Measurements from ENCODE around the gene C1orf141.

Gene C1orf141

GRCh38 chr1:67134695-67135094, at the start of gene C1orf141:
Gene C1orf141, minus strand, starts transcription at chr1:67134970. Its CDS starts 7,730 bp downstream, at chr1:67127240.
- DNase-seq (ENCODE audit: extremely low spot score) = no peak
- TF ChIP-seq ARNT (IDR thresholded peaks at IDR 0.05) = no peak
- no peak for TF ChIP-seq FOXA1 (IDR thresholded peaks at IDR 0.05)
- ChIA-PET CTCF (interaction anchor here (1.0 kb wide), 1 partner anchor 13 kb away, joined by 3 read pairs; no protein-coding TSS in a partner anchor), POLR2A (no interaction called here)

- TF ChIP-seq CTBP1 (IDR thresholded peaks at IDR 0.05; ENCODE audit: borderline replicate concordance) = no peak
- POLR2A ChIA-PET = no interaction called here
- CTCF ChIA-PET = no interaction called here
- DNase-seq (ENCODE audit: extremely low spot score) = no peak
These were observed 40.8 kb upstream of the C1orf141 start for GRCh38 chr1:67175530-67176087.

- TF ChIP-seq ZNF384 (IDR thresholded peaks at IDR 0.05) = no peak
- peak; percentile 31; the same call in 1 of the 2 replicates for TF ChIP-seq PKNOX1 (IDR thresholded peaks at IDR 0.05)
- no peak for DNase-seq (ENCODE audit: extremely low spot score)
- ChIA-PET POLR2A (no interaction called here), CTCF (no interaction called here)
These were observed 40.0 kb upstream of the C1orf141 start for GRCh38 chr1:67174716-67175284.

DNA sequence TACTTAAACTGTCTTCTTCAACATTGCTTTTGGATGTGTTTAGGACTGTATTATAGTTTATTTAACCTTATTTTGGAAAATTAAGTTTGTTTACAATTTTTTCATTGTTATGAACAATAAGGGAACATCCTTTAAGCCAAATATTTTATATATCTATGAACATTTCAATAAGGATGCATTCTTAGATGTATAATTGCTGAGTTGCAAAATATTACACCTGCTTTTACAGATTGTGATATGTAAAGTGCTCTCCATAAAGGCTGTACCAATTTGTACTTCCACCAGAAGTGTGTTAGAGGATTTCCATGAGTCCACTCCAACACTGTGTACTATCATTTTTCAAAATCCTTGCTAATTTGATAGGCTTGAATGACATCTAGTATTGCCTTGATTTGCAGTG, 39.2 kb upstream of the C1orf141 start:
- ChIA-PET CTCF (no interaction called here), POLR2A (no interaction called here)
- TF ChIP-seq PKNOX1 (IDR thresholded peaks at IDR 0.05) (no peak), ELF4 (IDR thresholded peaks at IDR 0.05) (no peak), BHLHE40 (IDR thresholded peaks at IDR 0.05; ENCODE audit: borderline replicate concordance) (no peak), ARNT (IDR thresholded peaks at IDR 0.05) (no peak), FOXM1 (IDR thresholded peaks at IDR 0.05; ENCODE audit: borderline replicate concordance) (no peak), HDGF (IDR thresholded peaks at IDR 0.05; ENCODE audit: borderline replicate concordance) (no peak), SUZ12 (IDR thresholded peaks at IDR 0.05) (no peak)
- no peak for DNase-seq (ENCODE audit: extremely low spot score)

DNA sequence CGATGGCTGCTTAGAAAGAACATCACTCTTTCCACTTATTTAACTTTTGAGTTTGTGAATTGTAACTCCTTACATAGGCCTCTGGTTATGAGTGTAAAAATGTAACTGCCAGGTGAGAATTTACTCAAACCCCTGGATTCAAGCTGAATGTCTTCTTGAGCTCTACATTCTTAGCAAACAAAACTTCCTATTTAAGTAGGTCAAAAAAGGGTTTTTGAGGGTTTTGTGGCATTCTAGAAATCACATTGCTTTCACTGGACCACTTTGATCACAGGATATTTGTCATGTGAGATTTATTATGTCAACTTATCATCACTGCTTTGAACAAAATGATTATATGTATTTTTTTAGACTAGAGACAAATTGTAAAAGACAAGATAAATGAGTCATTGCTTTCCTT, 37.2 kb upstream of the C1orf141 start:
- TF ChIP-seq ZNF384 (IDR thresholded peaks at IDR 0.05) (no peak), LEF1 (IDR thresholded peaks at IDR 0.05; ENCODE audit: borderline replicate concordance) (no peak), SP1 (IDR thresholded peaks at IDR 0.05) (no peak), FOXK2 (IDR thresholded peaks at IDR 0.05) (no peak), HDGF (IDR thresholded peaks at IDR 0.05; ENCODE audit: borderline replicate concordance) (no peak), NFRKB (IDR thresholded peaks at IDR 0.05) (no peak), TARDBP (IDR thresholded peaks at IDR 0.05) (no peak), PKNOX1 (IDR thresholded peaks at IDR 0.05) (no peak), L3MBTL2 (conservative IDR thresholded peaks at IDR 0.05) (no peak), FOXA1 (IDR thresholded peaks at IDR 0.05) (no peak), ELF4 (IDR thresholded peaks at IDR 0.05) (no peak)
- CTCF ChIA-PET = no interaction called here
- POLR2A ChIA-PET = no interaction called here
- DNase-seq (ENCODE audit: extremely low spot score) = no peak

- DNase-seq (ENCODE audit: extremely low spot score) = no peak
- POLR2A ChIA-PET = no interaction called here
- no peak for TF ChIP-seq FOXA1 (IDR thresholded peaks at IDR 0.05)
- no peak for TF ChIP-seq PKNOX1 (IDR thresholded peaks at IDR 0.05)
- TF ChIP-seq SUZ12 (IDR thresholded peaks at IDR 0.05) = no peak
- TF ChIP-seq FOXM1 (IDR thresholded peaks at IDR 0.05; ENCODE audit: borderline replicate concordance) = no peak
- CTCF ChIA-PET = no interaction called here
These were observed 36.8 kb upstream of the C1orf141 start for GRCh38 chr1:67171574-67171955.

GRCh38 chr1:67170751-67171573, 36.2 kb upstream of the C1orf141 start:
- no peak for DNase-seq (ENCODE audit: extremely low spot score)
- POLR2A ChIA-PET = no interaction called here
- TF ChIP-seq FOXA1 (IDR thresholded peaks at IDR 0.05) (no peak), ZNF384 (IDR thresholded peaks at IDR 0.05) (no peak), TARDBP (IDR thresholded peaks at IDR 0.05) (no peak), NFRKB (IDR thresholded peaks at IDR 0.05) (no peak), L3MBTL2 (conservative IDR thresholded peaks at IDR 0.05) (no peak), FOXK2 (IDR thresholded peaks at IDR 0.05) (no peak)
- CTCF ChIA-PET = interaction anchor here (1.2 kb wide), 1 partner anchor 22 kb away, joined by 4 read pairs; no protein-coding TSS in a partner anchor
